Posterior cingulate gyrus (tissue), 11 donors: ENCODE measurements around the gene FPGS.

Source experiments
- DNase-seq, 10 donors: peaks; one replicate each; pipeline versions ENCODE4 v3.0.0 to v3.0.0-alpha.2; 2020 to 2021; ENCODE audit warnings: mixed read lengths in 3 of 10
- intact Hi-C: fragments of 100-400 bp; cut with DNase I; formaldehyde crosslinking; loops from one replicate; pipeline ENCODE4 v1.15.1; 2023

The FPGS gene

GRCh38 chr9:127785933-127786772, 16.5 kb upstream of the FPGS start, which contains the start of gene CDK9:
TSS of gene CDK9 (plus strand) at chr9:127786034. CDS start at chr9:127786149, 115 bp downstream.
- DNase-seq = peak; percentile 82 to 99 (median 90)
- intact Hi-C loops = loop anchor here (1.0 to 5.0 kb wide), 3 partner anchors 17 to 131 kb away; partner anchors contain the start of genes FPGS, ST6GALNAC4 and TOR2A

- intact Hi-C loops = loop anchor here (2.0 to 5.0 kb wide), 2 partner anchors 16 to 131 kb away; partner anchors contain the start of genes FPGS and ST6GALNAC4
- no peak for DNase-seq
Measured at GRCh38 chr9:127786773-127787104, 15.9 kb upstream of the FPGS start.

GRCh38 chr9:127788337-127789011, 14.2 kb upstream of the FPGS start:
- intact Hi-C loops = loop anchor here (5.0 kb wide), 1 partner anchor 129 kb away; the partner anchor contains the start of gene ST6GALNAC4
- no peak for DNase-seq

- intact Hi-C loops = loop anchor here (5.0 kb wide), 1 partner anchor 128 kb away; the partner anchor contains the start of gene ST6GALNAC4
Measured at GRCh38 chr9:127789179-127789578, 13.5 kb upstream of the FPGS start.

GRCh38 chr9:127790094-127790855, 12.4 kb upstream of the FPGS start:
- intact Hi-C loops = no loop called here

More at GRCh38 chr9:127789179-127789578, 13.5 kb upstream of the FPGS start:
- DNase-seq = no peak

GRCh38 chr9:127791085-127791484, 11.6 kb upstream of the FPGS start:
- intact Hi-C loops = no loop called here

More at GRCh38 chr9:127790094-127790855, 12.4 kb upstream of the FPGS start:
- no peak for DNase-seq

GRCh38 chr9:127792417-127793031, 10.2 kb upstream of the FPGS start:
- DNase-seq = no peak
- intact Hi-C loops = no loop called here

More at GRCh38 chr9:127791085-127791484, 11.6 kb upstream of the FPGS start:
- no peak for DNase-seq

- peak in 1 of 10 donors; percentile 22 for DNase-seq
- intact Hi-C loops = no loop called here
Measured at GRCh38 chr9:127793093-127793708, 9.5 kb upstream of the FPGS start.

GRCh38 chr9:127794001-127794791, 8.5 kb upstream of the FPGS start:
- DNase-seq = no peak
- intact Hi-C loops = no loop called here

- DNase-seq = no peak
- intact Hi-C loops = no loop called here
Measured at GRCh38 chr9:127796225-127796813, 6.4 kb upstream of the FPGS start.

- intact Hi-C loops = no loop called here
- DNase-seq = no peak
Measured at GRCh38 chr9:127796852-127797370, 5.8 kb upstream of the FPGS start.

- intact Hi-C loops = loop anchor here (2.0 to 10.0 kb wide), 3 partner anchors 15 to 115 kb away; partner anchors contain the start of genes AK1, CDK9 and ST6GALNAC4
- DNase-seq = no peak
Measured at GRCh38 chr9:127801955-127802575, 617 bp upstream of the FPGS start.

- DNase-seq = no peak
- intact Hi-C loops = loop anchor here (2.0 to 10.0 kb wide), 3 partner anchors 17 to 114 kb away; partner anchors contain the start of genes AK1, CDK9 and ST6GALNAC4
Measured at GRCh38 chr9:127803507-127804352, 1.0 kb downstream of the FPGS start.

- intact Hi-C loops = loop anchor here (10.0 kb wide), 1 partner anchor 69 kb away; the partner anchor contains the start of gene AK1
- no peak for DNase-seq
Measured at GRCh38 chr9:127805620-127806019, 2.9 kb downstream of the FPGS start.

- peak in 1 of 10 donors; percentile 72 for DNase-seq
- intact Hi-C loops = loop anchor here (10.0 kb wide), 1 partner anchor 68 kb away; the partner anchor contains the start of gene AK1
Measured at GRCh38 chr9:127806871-127807270, 4.2 kb downstream of the FPGS start.

GRCh38 chr9:127808347-127809001, 5.8 kb downstream of the FPGS start:
- intact Hi-C loops = loop anchor here (10.0 kb wide), 1 partner anchor 66 kb away; the partner anchor contains the start of gene AK1
- no peak for DNase-seq
